ENCODE measurements around the gene PSMD4.

GRCh38 chr1:151242442-151242841, 12.1 kb upstream of the PSMD4 start:
- TF ChIP-seq, protein P1, sequence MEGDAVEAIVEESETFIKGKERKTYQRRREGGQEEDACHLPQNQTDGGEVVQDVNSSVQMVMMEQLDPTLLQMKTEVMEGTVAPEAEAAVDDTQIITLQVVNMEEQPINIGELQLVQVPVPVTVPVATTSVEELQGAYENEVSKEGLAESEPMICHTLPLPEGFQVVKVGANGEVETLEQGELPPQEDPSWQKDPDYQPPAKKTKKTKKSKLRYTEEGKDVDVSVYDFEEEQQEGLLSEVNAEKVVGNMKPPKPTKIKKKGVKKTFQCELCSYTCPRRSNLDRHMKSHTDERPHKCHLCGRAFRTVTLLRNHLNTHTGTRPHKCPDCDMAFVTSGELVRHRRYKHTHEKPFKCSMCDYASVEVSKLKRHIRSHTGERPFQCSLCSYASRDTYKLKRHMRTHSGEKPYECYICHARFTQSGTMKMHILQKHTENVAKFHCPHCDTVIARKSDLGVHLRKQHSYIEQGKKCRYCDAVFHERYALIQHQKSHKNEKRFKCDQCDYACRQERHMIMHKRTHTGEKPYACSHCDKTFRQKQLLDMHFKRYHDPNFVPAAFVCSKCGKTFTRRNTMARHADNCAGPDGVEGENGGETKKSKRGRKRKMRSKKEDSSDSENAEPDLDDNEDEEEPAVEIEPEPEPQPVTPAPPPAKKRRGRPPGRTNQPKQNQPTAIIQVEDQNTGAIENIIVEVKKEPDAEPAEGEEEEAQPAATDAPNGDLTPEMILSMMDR (IDR thresholded peaks at IDR 0.05; ENCODE audit: poor library complexity): no peak
- TF ChIP-seq EZH2 (IDR thresholded peaks at IDR 0.05; ENCODE audit: borderline replicate concordance): no peak
